OCI-LY7 (cell line): Measurements from ENCODE around the gene TAF1B.

Experiments used
- CTCF ChIP-seq: fragments of 200-600 bp; sonication (generic); conservative IDR thresholded peaks from 2 replicates; pipeline ENCODE4 v1.5.1; 2014; ENCODE audit warnings: mild to moderate bottlenecking, antibody characterized with exemption, low read length, moderate library complexity, mixed read lengths
- EZH2phosphoT487 ChIP-seq: fragments of 200-600 bp; sonication (generic); IDR thresholded peaks from 2 replicates; pipeline ENCODE4 v1.6.1; 2018; ENCODE audit warnings: low read depth, borderline replicate concordance, mild to moderate bottlenecking, mixed run types, antibody characterized with exemption, low read length, moderate library complexity, mixed read lengths

GRCh38 chr2:9946818-9947217, 103.5 kb downstream of the TAF1B start:
- TF ChIP-seq CTCF (no peak), EZH2phosphoT487 (no peak)
